Upper lobe of left lung (tissue), 6 donors: ENCODE results near the gene ARTN. TPM values are rescaled to one million over a fixed set of nuclear protein-coding genes. Genes with fewer than 3 reads are reported as not detected.

ENCODE experiments used
- ATAC-seq, 2 donors: fragments of 200-7000 bp; cut with Tn5 transposase; one replicate each; pipeline ENCODE4 v1.9.1; 2022; ENCODE audit warnings: mild to moderate bottlenecking in 2 of 2, moderate library complexity in 2 of 2; ENCODE audit not compliant: low FRiP score in 2 of 2
- DNase-seq, 2 donors: peaks; one replicate each; pipeline ENCODE4 v3.0.0-alpha.2; 2019 to 2020
- H3K27ac ChIP-seq, 4 donors: fragments of 200-600 bp; sonication (generic); one replicate each; pipeline ENCODE4 v1.5.1; 2016 to 2019
- H3K27me3 ChIP-seq, 4 donors: fragments of 200-600 bp; sonication (generic); one replicate each; pipeline ENCODE4 v1.5.1; 2017 to 2019
- H3K36me3 ChIP-seq, 4 donors: fragments of 200-600 bp; sonication (generic); one replicate each; pipeline ENCODE4 v1.5.1; 2016 to 2019
- H3K4me1 ChIP-seq, 4 donors: fragments of 200-600 bp; sonication (generic); one replicate each; pipeline ENCODE4 v1.5.1; 2018 to 2019
- H3K4me3 ChIP-seq, 4 donors: fragments of 200-600 bp; sonication (generic); one replicate each; pipeline ENCODE4 v1.5.1; 2017 to 2019; ENCODE audit warnings: mild to moderate bottlenecking in 2 of 4, moderate library complexity in 1 of 4
- H3K9me3 ChIP-seq, 4 donors: fragments of 200-600 bp; sonication (generic); one replicate each; pipeline ENCODE4 v1.5.1; 2018 to 2019
- CTCF ChIP-seq, 6 experiments: fragments of 450-650 bp in 4 of 6; fragments of 200-600 bp in 2 of 6; sonication (generic) in 2 of 6; IDR thresholded peaks; one replicate each; pipeline ENCODE4 v1.5.1; 2016 to 2019; ENCODE audit warnings: antibody characterized with exemption in 6 of 6
- EP300 ChIP-seq, 4 donors: sonication (generic); formaldehyde crosslinking; IDR thresholded peaks; one replicate each; pipeline ENCODE4 v1.5.1; 2017; ENCODE audit warnings: antibody characterized with exemption in 4 of 4, control low read depth in 2 of 4
- POLR2A ChIP-seq, 4 donors: fragments of 450-650 bp; IDR thresholded peaks; one replicate each; pipeline ENCODE4 v1.5.1; 2016 to 2017; ENCODE audit warnings: antibody characterized with exemption in 4 of 4, mild to moderate bottlenecking in 2 of 4
- POLR2AphosphoS5 ChIP-seq, 2 donors: sonication (generic); formaldehyde crosslinking; IDR thresholded peaks; one replicate each; pipeline ENCODE4 v1.5.1; 2017; ENCODE audit warnings: antibody characterized with exemption in 2 of 2
- WGBS, 2 donors: methylation state at CpG; one replicate each; pipeline ENCODE4 v1.1.5; 2017 to 2018; 5-methylcytosine and 5-hydroxymethylcytosine counted together
- total RNA-seq, 6 donors: library from RNA; depleted of rRNA in 4 of 6; stranded (reverse); fragments of >200 nt in 4 of 6; gene quantifications; one replicate each; pipeline versions ENCODE4 v1.1.0 to v1.2.1, GENCODE V29; 2016 to 2021
- donor health status: DM: no; HTN: no; CAD: no; lungs with moderate emphysema.
- donor health status: DM: no; HTN: yes; CAD: no; lungs with severe emphysema.

ARTN gene
- total RNA-seq, 6 donors from 2014 or later, result 1.0 to 5.2 (median 1.1) TPM; not detected in 3

GRCh38 chr1:43961692-43962091 is 28.1 kb downstream of the ARTN start:
- Histone ChIP-seq H3K4me3 (no peak overlapping the region), H3K4me1 (no peaks in the 10 kb centered on the region), H3K27me3 (no peaks in the 10 kb centered on the region), H3K9me3 (no peaks in the 10 kb centered on the region), H3K27ac (no peak overlapping the region), H3K36me3 (peaks cover 0 to 81% (median 56%) of the 10 kb centered on the region in 4 donors)
- ATAC-seq, result no peak
- DNase-seq, result no peak
- no peak for TF ChIP-seq EP300 (IDR thresholded peaks at IDR 0.05)
- TF ChIP-seq POLR2A (IDR thresholded peaks at IDR 0.05), result no peak
- TF ChIP-seq CTCF (IDR thresholded peaks at IDR 0.05), result no peak
- TF ChIP-seq POLR2AphosphoS5 (IDR thresholded peaks at IDR 0.05), result no peak
- WGBS, 2 donors, result 89 to 93% methylated on average over 2 to 3 of the region's 3 CpGs

GRCh38 chr1:43962324-43962723 is 28.7 kb downstream of the ARTN start:
- H3K9me3 ChIP-seq, result no peaks in the 10 kb centered on the region
- no peaks in the 10 kb centered on the region for H3K4me1 ChIP-seq
- peaks cover 0 to 78% (median 54%) of the 10 kb centered on the region in 4 donors for H3K36me3 ChIP-seq
- no peaks in the 10 kb centered on the region for H3K27me3 ChIP-seq
- TF ChIP-seq EP300 (IDR thresholded peaks at IDR 0.05) (no peak), POLR2AphosphoS5 (IDR thresholded peaks at IDR 0.05) (no peak), POLR2A (IDR thresholded peaks at IDR 0.05) (no peak), CTCF (IDR thresholded peaks at IDR 0.05) (no peak)
- no peak overlapping the region for H3K4me3 ChIP-seq
- H3K27ac ChIP-seq, result no peak overlapping the region
- 89 to 93% methylated on average over 2 of the region's 2 CpGs for WGBS, 2 donors
- DNase-seq (no peak), ATAC-seq (no peak)

- 95 to 100% methylated on average over 3 of the region's 3 CpGs for WGBS, 2 donors
- no peaks in the 10 kb centered on the region for H3K27me3 ChIP-seq
- H3K4me1 ChIP-seq, result no peaks in the 10 kb centered on the region
- H3K27ac ChIP-seq, result no peak overlapping the region
- H3K36me3 ChIP-seq, result peaks cover 0 to 75% (median 51%) of the 10 kb centered on the region in 4 donors
- DNase-seq (no peak), ATAC-seq (no peak)
- no peak for TF ChIP-seq POLR2A (IDR thresholded peaks at IDR 0.05)
- no peaks in the 10 kb centered on the region for H3K9me3 ChIP-seq
- no peak overlapping the region for H3K4me3 ChIP-seq
Measured at GRCh38 chr1:43963006-43963405, 29.4 kb downstream of the ARTN start.

- WGBS, 2 donors, result 79 to 85% methylated on average over 5 of the region's 5 CpGs
- ATAC-seq (no peak), DNase-seq (no peak)
- no peak for TF ChIP-seq POLR2A (IDR thresholded peaks at IDR 0.05)
- H3K27ac ChIP-seq, result no peak overlapping the region
- no peaks in the 10 kb centered on the region for H3K9me3 ChIP-seq
- H3K36me3 ChIP-seq, result peaks cover 0 to 66% (median 43%) of the 10 kb centered on the region in 4 donors
- H3K4me1 ChIP-seq, result no peaks in the 10 kb centered on the region
- H3K27me3 ChIP-seq, result no peaks in the 10 kb centered on the region
- H3K4me3 ChIP-seq, result no peak overlapping the region
Measured at GRCh38 chr1:43963890-43964289, 30.3 kb downstream of the ARTN start.

DNA sequence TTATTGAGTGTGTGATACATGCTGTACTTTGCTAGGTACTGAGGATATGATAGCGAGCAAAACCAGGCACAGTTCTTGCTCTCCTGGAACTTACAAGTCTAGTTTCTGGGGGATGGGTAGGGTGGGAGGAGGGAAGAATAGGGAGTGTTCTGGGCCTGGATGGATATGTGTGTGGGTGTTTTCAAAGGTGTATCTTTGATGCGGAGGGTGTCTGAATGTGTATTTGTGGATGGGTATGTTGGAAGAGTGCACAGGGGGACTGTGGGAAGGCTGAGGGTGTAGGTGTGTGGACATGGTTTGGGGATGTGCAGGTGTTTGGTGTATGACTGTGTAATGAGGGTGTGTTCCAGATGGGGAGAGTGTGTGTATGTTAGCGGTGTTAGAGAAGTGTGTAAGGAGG is 31.7 kb downstream of the ARTN start:
- peaks cover 0 to 52% (median 33%) of the 10 kb centered on the region in 4 donors for H3K36me3 ChIP-seq
- TF ChIP-seq POLR2AphosphoS5 (IDR thresholded peaks at IDR 0.05) (no peak), EP300 (IDR thresholded peaks at IDR 0.05) (no peak), CTCF (IDR thresholded peaks at IDR 0.05) (no peak), POLR2A (IDR thresholded peaks at IDR 0.05) (no peak)
- H3K9me3 ChIP-seq, result no peaks in the 10 kb centered on the region
- no peaks in the 10 kb centered on the region for H3K27me3 ChIP-seq
- H3K4me1 ChIP-seq, result peaks cover 1 to 11% (median 3%) of the 10 kb centered on the region in 4 donors
- H3K27ac ChIP-seq, result no peak overlapping the region
- no peak overlapping the region for H3K4me3 ChIP-seq
- no peak for ATAC-seq
- DNase-seq, result no peak
- 87 to 91% methylated on average over 2 to 3 of the region's 3 CpGs for WGBS, 2 donors

DNA sequence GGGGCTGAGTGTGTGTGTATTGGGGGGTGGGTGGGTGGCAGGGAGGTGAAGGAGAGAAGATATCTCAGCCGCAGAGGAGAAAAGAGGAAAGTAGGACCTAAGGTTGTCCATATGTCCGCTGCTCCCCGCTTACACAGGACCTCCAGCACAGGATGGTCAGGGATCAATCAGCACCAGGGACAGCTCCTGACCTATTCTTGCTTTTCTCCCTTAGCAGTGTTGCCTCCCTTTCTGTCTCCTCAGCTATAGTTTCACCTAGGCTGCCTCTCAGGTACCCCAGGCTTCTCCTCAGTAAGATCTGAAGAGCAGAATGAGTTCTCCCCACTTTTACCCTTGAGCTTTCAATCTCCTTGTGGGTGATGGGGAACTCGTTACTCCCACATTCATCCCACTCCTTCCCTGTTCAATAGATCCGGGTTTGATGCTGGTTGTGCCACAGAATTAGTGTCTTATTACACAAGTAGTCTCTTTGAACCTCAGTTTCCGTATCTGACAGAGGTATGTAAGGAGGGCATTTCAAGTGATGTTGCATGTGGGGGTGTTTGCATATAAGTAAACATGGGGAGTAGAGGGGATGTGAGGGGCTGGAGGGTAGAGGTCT is 34.8 kb downstream of the ARTN start:
- 81 to 86% methylated on average over 6 of the region's 6 CpGs for WGBS, 2 donors
- Histone ChIP-seq H3K4me1 (peaks cover 8 to 23% (median 10%) of the 10 kb centered on the region in 4 donors), H3K9me3 (no peaks in the 10 kb centered on the region), H3K27me3 (no peaks in the 10 kb centered on the region), H3K27ac (no peak overlapping the region), H3K36me3 (peaks cover 0 to 37% (median 18%) of the 10 kb centered on the region in 4 donors), H3K4me3 (no peak overlapping the region)
- TF ChIP-seq CTCF (IDR thresholded peaks at IDR 0.05), result no peak
- no peak for TF ChIP-seq POLR2A (IDR thresholded peaks at IDR 0.05)
- no peak for TF ChIP-seq POLR2AphosphoS5 (IDR thresholded peaks at IDR 0.05)
- no peak for TF ChIP-seq EP300 (IDR thresholded peaks at IDR 0.05)
- DNase-seq (no peak), ATAC-seq (no peak)
